ENCODE data around the gene GZF1.

Gene GZF1

GRCh38 chr20:23320317-23320716 is 41.7 kb upstream of the GZF1 start:
- DNase-seq (ENCODE audit: extremely low read depth, low read depth): no peak
- TF ChIP-seq, protein P1, sequence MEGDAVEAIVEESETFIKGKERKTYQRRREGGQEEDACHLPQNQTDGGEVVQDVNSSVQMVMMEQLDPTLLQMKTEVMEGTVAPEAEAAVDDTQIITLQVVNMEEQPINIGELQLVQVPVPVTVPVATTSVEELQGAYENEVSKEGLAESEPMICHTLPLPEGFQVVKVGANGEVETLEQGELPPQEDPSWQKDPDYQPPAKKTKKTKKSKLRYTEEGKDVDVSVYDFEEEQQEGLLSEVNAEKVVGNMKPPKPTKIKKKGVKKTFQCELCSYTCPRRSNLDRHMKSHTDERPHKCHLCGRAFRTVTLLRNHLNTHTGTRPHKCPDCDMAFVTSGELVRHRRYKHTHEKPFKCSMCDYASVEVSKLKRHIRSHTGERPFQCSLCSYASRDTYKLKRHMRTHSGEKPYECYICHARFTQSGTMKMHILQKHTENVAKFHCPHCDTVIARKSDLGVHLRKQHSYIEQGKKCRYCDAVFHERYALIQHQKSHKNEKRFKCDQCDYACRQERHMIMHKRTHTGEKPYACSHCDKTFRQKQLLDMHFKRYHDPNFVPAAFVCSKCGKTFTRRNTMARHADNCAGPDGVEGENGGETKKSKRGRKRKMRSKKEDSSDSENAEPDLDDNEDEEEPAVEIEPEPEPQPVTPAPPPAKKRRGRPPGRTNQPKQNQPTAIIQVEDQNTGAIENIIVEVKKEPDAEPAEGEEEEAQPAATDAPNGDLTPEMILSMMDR (IDR thresholded peaks at IDR 0.05; ENCODE audit: low read depth, low read length): peak; percentile 26

DNA sequence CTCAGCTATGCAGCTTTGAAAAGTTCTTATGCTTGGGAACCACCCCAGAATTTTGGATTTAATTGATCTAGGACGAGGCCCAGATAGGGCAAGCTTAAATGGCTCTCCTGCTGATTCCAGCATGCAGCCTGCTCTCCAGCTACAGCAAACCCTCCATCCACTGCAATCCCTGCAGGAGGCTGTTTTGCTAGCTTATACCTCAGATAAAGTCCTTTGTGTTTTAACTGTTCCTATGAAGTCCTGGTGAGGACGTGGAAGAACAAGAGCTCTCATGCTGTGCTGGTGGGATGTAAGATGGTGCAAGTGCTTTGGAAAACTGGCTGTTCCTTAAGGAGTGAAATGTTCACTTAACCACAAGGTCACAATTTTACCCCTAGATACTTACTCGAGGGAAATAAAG is 36.9 kb upstream of the GZF1 start:
- TF ChIP-seq, protein P1 (IDR thresholded peaks at IDR 0.05; ENCODE audit: low read depth, low read length): no peak
- no peak for DNase-seq (ENCODE audit: extremely low read depth, low read depth)

- DNase-seq (ENCODE audit: extremely low read depth, low read depth): no peak
- TF ChIP-seq, protein P1 (IDR thresholded peaks at IDR 0.05; ENCODE audit: low read depth, low read length): no peak
Measured at GRCh38 chr20:23326774-23327173, 35.2 kb upstream of the GZF1 start.

- TF ChIP-seq, protein P1 (IDR thresholded peaks at IDR 0.05; ENCODE audit: low read depth, low read length): no peak
- DNase-seq (ENCODE audit: extremely low read depth, low read depth): no peak
Measured at GRCh38 chr20:23327617-23328333, 34.2 kb upstream of the GZF1 start.

DNA sequence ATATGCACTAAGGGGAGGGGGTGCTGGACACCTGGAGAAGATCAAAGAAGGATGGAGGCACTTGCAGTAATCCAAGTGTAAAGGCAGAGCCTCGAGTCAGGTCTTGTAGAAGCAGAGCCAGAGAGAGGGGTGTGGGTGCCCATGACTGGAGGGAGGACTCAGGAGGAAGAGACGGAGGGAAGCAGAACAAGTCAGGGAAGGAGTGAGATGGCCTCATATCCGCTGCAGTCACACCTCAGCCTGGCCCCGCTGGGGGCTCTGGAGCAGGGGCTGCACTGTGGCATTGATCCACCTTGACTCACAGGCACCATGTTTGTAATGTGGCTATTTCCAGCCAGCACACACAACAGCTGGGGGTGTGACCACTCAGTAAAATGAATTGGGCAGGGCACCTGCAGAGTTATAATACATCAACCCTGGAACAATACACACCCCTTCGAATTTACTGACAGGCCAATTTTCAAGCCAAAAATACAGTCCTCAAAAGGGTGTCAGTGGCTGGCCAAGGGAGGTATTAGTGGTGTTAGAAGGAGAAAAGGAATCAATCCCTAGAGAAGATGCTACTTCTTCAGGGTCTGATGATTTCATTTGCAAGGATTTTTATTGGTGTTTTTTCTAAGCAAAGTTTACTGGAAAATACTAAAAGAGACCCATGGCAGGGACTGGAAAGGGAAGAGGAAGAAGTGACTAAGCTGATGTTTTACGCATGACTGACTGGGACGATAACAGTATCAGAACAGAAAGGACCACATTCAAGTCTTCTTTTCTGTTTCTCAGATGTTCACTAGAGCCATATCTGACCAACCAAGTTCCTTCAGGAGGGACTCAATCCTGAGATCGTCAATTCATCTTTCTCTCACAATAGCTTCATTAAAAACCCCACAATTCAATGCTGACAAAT is 30.3 kb upstream of the GZF1 start:
- TF ChIP-seq, protein P1 (IDR thresholded peaks at IDR 0.05; ENCODE audit: low read depth, low read length): no peak
- no peak for DNase-seq (ENCODE audit: extremely low read depth, low read depth)

DNA sequence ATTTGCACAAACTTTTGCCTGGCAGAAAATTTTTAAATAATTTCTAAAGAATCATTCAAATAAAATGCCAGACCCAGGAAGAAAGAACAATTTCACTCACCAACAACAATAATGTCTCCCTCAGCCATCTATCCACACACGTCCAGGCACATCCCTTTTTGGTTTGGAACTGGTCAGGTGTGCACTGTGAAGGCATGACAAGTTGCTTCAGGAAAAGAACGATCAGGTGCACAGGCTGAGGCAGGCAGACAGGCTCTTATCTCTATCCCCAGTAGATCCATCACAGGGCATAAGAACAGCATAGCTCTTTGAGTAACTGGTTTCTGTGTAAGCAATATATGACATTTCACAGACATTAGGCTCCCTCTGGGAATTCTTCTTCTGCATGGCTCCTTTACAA is 29.5 kb upstream of the GZF1 start:
- TF ChIP-seq, protein P1 (IDR thresholded peaks at IDR 0.05; ENCODE audit: low read depth, low read length): no peak
- DNase-seq (ENCODE audit: extremely low read depth, low read depth): no peak

DNA sequence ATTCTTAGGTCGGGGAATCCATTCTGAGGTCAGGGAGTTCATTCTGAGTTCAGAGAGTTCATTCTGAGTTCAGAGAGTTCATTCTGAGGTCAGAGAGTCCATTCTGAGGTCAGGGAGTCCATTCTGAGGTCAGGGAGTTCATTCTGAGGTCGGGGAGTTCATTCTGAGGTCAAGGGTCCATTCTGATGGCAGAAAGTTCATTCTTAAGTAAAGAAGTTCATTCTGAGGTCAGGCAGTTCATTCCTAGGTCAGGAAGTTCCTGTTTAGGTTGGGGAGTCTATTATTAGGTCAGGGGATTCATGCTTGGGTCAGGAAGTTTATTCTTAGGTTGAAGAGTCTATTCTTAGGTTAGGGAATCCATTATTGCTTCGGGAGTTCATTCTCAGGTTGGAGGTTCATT is 27.9 kb upstream of the GZF1 start:
- TF ChIP-seq, protein P1 (IDR thresholded peaks at IDR 0.05; ENCODE audit: low read depth, low read length): no peak
- DNase-seq (ENCODE audit: extremely low read depth, low read depth): no peak
